GM19324 (cell line): ENCODE data around the gene FLRT2.

Experiments used
- ATAC-seq: cut with Tn5 transposase; IDR thresholded peaks from one replicate; pipeline ENCODE4 v1.9.1; 2021; ENCODE audit warnings: mild to moderate bottlenecking, moderate library complexity; ENCODE audit not compliant: unreplicated experiment, low FRiP score

FLRT2 gene

DNA sequence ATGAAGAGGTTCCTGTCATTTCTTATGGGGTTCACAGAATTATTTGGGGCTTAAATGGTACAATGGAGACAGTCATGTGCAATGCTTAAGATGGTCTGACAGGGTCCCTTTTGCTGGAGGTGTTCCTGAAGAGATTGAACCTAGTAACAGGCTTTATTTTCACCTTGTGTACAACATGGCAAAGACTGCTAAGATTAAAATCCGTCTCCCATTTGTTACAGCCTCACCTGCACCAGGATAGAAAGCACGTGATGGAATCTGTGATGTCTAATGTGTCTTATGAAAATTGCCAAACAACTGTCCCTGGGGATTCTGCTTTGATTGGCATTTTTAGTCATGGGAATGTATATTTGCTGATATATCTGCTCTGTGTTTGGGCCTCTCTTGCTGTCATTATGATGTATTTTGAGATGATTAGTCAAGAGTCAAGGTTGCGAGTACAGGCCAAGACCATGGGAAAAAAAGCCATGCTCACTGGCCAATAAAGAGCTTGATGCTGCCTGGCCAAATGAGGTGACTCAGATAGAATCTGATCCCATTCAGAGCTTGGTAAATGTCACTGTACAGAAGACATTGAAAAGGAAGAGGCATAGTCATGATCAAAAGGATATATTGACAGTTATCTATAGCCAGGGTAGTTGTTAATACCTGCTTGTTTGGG lies 96.1 kb downstream of the FLRT2 start:
- ATAC-seq: no peak

DNA sequence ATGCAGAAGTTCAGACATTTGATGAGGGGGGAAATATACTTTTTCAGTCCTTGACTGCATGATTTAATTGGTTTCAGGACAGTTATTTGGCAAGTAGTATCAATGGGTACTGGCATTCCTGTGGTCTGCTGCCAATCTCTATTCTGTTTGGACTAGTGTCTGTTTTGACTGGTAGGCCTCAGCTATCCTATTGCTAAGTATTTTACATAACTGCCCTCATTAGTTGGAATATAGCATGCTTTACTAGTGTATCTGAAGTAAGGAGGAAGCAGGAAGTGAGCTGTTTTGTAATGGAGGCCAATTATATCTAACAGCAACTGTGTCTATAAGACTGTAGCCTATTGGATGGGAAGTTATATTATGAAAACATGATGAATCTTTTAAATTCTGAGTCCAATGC lies 104.3 kb downstream of the FLRT2 start:
- ATAC-seq: no peak

DNA sequence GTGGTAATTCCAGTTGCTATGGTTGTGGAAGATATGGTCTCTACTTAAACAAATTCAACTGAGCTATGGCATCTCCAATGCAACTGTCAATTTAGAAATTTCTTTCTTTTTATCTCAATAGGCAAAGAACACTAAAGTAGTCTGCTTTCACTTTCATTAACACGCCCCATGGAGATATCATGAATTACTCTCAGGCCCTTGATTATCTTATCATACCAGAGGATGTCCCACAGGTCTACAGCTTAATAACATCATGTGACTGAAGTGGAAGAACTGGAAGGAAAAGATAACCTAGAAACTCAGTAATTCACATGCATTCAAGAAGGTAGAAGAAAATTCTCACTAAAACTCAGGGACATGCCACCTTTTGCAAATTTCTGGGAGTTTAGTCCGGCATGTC lies 114.3 kb downstream of the FLRT2 start:
- ATAC-seq: no peak

DNA sequence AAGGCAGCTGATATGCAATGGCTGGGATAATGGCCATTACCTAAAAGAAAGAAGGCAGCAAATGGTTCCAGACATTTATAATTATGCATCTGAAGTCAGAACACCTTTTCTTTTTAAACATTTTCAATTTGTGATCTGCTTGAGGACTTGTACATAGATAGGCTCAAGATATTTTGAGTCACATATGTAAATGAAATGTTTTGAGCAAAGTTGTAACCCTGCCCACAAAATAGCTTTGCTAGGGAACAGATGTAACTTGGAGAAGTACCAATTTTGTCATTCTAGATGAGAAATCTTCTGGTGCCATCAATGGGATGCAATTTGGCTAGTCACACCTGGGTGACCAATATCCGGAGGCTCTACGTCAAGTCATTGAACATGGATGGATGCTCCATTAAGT lies 123.1 kb downstream of the FLRT2 start:
- no peak for ATAC-seq

DNA sequence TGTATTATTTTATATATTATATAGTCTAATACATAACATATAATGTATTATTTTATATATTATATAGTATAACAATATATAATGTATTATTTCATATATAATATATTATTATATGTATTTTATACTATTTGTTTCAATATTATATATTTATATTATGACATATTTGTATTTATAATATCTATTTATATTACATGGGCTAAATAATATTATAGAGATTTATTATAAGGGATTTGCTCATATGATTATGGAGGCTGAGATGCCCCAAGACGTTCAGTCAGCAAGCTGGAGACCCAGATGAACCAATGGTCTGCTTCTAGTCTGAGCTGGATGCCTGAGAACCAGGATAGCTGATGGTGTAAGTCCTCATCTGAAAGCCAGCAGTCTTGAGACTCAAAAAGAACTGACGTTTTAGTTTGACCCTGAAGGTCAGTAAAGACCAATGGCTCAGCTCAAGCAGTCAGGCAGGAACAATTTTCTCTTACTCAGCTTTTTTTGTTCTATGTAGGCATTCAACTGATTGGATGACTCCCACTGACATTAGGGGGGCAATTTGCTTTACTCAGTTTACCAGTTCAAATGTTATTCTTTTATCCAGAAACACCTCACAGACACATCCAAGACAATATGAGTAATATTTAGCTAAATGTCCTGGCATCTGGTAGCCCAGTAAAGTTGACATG lies 130.4 kb downstream of the FLRT2 start:
- ATAC-seq: no peak

DNA sequence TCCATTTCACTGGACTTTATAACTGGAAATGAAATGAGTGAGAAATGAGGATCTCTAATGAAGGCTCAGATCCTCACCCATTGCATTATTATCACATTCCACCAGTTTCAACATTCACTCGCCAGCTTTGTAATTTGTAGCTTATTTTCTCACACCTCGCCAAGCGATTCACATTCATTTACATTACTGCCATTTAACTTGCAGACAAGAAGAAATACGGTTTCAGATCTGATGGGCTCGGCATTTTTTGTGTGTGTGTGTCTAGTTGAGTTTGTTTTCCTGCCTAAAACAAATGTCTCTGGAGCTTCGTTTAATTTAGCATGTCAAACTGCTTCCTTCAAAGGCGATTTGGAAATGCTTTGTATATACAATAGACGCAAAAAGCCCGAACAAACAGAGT lies 132.2 kb downstream of the FLRT2 start:
- ATAC-seq: no peak

DNA sequence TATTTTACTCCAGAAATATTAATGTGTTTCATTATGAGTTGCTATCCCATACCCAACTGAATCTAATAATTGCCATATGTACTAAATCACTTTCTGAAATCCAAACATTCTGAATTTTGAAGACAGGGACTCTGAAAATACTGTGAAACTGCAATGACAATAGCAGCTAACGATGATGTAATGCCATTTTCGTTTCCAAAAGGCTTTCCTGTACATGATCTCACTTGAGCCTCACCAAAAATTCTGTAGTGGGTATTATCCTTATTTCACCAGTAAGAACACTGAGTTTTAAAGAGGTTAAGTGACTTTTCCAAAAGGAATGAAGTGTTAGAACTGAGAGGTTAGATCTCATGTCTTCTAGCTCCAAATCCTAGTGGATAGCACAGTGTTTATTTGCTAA lies 133.3 kb downstream of the FLRT2 start:
- ATAC-seq: no peak

DNA sequence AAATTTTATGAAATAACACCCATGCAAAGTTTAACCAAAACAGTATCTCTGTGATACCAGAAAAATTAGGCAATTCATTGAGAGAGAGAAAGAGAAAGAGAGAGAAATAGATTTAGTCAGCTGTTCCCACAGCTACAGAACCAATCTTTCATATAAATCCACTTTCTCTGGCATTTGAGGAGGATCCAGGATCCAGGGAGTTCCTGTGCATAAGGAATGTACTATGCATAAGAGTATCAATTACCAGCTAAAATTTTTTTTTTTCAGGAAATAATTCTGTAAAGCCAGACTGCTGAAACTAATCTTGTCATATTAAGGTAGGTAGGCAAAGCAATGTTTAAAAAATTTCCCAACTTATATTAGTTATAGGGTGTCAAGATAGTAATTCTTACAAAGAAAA lies 133.7 kb downstream of the FLRT2 start:
- ATAC-seq: no peak

DNA sequence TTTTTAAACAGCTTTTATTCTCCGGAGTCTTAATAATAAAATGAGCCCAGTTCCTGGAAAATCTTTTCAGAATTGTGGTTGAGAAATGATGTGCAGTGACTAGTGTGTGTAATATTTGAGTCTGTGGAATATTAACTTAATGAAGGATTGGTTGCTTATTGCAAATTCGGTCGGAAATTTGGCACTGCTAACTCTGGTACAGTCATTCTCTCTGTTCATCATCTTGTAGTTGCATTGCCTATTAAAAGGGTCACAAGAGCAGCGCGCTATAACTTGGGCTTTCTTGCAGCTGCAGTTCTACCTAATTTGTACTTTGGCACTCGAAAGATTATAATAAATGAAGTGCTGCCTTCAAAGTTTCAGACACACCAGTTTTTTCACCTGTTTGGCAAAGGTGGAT lies 146.0 kb downstream of the FLRT2 start:
- ATAC-seq: no peak

DNA sequence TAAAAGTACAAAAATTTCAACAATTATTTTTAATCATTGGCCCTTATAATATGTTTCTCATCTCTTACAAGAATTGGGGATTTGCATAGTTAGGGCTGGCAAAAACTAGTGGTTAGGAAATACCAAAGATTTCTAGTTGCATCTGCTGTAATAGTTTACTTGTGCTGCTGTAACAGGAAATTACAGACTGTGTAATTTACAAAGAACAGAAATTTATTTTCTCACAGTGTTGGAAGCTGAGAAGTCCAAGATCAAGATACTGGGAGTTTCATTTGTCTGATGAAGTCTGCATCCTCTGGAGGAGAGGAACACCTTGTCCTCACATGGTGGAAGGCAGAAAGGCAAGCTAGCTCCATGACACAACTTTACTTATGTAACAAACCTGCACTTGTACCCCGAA lies 157.0 kb downstream of the FLRT2 start:
- ATAC-seq: no peak

DNA sequence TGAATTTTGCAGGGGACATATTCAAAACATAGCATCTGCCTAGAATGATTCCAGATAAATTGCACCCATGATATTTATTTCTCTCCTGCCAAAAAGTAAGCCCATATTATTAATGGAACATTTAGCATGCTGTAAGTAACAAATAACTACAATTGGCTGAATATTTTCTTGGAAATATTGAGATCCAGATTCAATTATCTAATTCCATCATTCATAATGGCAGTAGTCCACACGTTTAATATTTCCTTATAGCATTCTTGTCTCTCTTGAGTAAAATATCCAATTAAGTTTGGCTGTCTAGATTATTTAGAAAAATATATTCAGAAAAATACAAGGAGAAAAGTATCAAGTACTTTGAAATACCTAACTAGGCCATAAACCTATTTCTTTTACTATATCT lies 157.5 kb downstream of the FLRT2 start:
- ATAC-seq: no peak

DNA sequence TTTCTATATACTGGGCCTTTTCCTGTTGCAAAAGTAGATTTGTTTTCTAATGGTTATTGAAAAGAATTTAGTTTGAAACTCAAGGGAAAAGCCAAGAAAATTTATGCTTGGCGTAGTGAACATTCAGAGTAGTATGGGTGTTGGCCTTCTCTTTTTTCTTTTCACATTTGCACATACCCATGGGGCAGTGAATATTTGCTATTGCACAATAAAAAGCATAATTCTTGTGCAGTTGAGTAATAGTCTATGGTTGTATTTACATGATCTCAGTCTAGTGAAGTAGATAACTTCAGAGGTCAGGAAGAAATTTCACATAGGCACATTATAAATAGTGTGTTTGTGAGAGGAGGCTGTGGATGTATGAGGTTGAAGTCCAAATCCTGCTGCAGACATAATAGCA lies 158.1 kb downstream of the FLRT2 start:
- no peak for ATAC-seq

DNA sequence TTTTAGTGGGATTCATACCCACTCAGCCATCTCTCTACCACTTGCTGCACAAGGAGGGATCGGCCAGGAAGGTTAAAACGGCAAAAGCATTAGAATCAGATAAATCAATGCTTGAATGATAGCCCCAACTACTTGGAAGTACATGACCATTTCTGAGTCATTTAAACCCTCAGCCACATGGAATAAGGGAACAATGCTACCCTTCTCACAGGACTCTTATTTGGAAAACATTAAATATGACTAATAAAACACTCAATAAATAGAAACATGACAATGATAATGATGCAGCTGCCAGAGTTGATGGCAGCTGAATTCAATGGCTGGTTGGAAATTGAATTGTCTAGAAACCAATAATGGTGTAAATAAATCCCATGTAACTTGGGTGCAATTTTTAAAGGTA lies 165.4 kb downstream of the FLRT2 start:
- ATAC-seq: no peak

DNA sequence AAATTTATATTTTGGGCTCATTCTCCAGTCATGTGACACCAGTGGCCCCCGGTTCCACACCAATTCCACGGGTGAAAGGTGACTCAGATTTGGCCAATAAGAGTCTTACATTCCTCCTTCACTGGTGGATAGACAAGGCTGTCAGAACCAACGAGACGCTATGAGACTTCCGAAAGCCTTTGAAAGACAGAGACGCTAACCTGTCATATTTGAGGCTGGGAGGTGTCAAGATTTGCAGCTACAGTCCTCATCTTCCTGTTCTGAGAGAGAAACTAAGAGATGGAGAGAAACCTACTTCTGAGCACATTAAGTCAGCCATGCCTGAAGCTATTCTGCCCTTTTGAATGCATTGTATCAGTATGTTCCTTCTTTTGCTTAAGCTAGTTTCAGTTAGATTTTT lies 171.2 kb downstream of the FLRT2 start:
- no peak for ATAC-seq

DNA sequence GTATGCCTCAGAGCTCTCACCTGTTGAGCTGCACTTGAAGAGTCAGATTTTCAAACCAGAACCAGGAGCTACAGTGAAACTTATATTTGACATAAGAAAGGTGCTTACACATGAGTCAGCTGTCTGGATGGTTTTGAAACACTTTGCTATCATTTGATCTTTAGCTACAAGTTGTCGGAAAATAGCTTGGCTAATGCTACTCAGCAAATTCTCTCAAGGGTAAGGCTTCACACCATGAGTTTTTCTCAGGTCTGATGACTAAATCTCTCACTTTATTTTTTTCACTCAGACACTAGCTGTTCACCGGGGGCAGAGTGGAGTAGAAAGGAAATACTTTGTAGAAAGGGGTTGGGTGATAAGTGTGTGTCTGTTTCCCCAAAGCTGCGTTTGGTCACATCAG lies 171.8 kb downstream of the FLRT2 start:
- ATAC-seq: no peak

DNA sequence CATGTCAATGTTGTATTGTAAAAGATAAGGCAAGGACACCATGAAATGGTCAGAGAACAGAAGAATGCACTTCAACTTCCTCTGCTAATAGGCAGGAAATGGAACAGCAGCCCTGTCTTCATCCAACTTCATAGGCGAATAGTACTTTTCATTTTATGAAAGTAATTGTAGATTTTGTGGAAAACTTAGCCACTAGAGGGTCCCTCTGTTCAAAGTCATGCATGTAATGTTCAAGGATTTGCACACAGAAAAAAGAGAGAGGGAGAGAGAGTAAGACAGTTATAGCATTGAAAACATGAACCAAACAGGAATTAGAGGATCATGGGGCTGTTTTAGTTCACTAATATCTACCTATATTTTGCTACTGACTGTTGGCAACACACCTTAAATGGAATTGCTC lies 172.2 kb downstream of the FLRT2 start:
- ATAC-seq: no peak

DNA sequence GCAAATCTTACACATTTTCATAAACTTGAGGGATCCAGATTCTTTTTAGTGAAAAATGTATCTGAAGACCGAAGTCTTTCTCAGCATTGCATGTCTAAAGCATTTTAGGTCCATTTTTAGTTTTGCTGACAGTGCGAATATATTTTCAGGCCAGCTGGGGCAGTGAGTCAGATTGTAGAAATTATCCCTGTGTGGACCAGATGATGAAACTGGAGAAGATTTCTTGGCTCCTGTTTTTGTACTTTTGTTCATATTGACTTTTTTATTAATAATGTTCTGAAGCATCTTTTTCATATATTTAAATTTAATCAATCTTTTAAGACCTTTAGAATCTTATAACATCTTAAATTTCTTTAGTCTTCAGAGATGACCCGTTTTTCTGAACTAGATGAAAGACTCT lies 173.1 kb downstream of the FLRT2 start:
- ATAC-seq: no peak
